Measurements from ENCODE around the gene MYO18B. TPM values are rescaled to one million over a fixed set of nuclear protein-coding genes. Genes with fewer than 3 reads are reported as not detected.

MYO18B gene
- total RNA-seq, 1 donor from 2014 or later = 0.07 TPM

DNA sequence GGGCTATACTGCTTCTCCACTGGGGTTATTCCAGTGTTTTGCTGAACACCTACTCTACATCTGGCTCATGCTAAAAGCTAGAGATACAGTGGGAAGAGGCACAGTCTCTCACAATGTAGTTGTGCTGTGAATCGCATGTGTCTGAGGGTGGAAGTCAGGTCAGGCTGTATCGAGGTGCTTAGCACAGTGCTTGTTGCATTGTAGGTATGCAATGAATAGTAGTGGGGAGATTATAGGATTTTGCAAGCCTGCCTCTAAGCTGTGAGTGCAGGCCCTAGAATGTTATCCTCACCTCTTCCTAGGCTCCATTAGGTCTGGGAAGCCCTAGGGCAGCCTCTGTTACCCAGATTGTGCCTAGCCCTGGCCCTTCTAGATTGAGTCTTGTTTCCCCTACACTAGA, 37.4 kb downstream of the MYO18B start:
- no peak overlapping the region for H3K4me3 Mint-ChIP-seq
- no peaks in the 10 kb centered on the region for H3K36me3 Mint-ChIP-seq
- TF ChIP-seq, protein P1, sequence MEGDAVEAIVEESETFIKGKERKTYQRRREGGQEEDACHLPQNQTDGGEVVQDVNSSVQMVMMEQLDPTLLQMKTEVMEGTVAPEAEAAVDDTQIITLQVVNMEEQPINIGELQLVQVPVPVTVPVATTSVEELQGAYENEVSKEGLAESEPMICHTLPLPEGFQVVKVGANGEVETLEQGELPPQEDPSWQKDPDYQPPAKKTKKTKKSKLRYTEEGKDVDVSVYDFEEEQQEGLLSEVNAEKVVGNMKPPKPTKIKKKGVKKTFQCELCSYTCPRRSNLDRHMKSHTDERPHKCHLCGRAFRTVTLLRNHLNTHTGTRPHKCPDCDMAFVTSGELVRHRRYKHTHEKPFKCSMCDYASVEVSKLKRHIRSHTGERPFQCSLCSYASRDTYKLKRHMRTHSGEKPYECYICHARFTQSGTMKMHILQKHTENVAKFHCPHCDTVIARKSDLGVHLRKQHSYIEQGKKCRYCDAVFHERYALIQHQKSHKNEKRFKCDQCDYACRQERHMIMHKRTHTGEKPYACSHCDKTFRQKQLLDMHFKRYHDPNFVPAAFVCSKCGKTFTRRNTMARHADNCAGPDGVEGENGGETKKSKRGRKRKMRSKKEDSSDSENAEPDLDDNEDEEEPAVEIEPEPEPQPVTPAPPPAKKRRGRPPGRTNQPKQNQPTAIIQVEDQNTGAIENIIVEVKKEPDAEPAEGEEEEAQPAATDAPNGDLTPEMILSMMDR (IDR thresholded peaks at IDR 0.05; ENCODE audit: unreplicated experiment) = no peak
- peaks cover 20% of the 10 kb centered on the region for H3K27me3 Mint-ChIP-seq (ENCODE audit: low read depth)
- H3K4me1 Mint-ChIP-seq = peaks cover 4% of the 10 kb centered on the region
- no peak for DNase-seq (ENCODE audit: low spot score in 2 of 2, unreplicated experiment in 2 of 2)
- no peaks in the 10 kb centered on the region for H3K9me3 Mint-ChIP-seq
- no peak overlapping the region for H3K27ac Mint-ChIP-seq

DNA sequence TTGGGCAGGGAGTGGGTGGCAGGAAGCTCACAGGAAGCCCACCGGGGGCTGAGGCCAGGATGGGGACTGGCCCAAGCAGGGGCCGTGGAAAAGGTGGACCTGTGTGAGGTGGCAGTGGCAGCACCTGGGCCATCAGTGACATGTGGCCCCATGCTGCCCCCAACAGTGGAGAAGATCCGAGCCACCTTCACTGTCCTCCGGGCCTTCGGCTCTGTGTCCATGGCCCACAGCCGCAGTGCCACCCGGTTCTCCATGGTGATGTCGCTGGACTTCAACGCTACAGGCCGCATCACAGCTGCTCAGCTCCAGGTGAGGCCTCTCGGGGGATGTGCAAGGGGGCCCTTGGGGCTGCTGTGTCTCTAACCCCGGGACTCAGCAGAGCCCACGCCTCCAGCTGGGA, 37.9 kb downstream of the MYO18B start:
- Mint-ChIP-seq H3K27ac (no peak overlapping the region), H3K4me1 (peaks cover 4% of the 10 kb centered on the region), H3K36me3 (no peaks in the 10 kb centered on the region), H3K9me3 (no peaks in the 10 kb centered on the region), H3K4me3 (no peak overlapping the region), H3K27me3 (ENCODE audit: low read depth) (peaks cover 18% of the 10 kb centered on the region)
- DNase-seq (ENCODE audit: low spot score in 2 of 2, unreplicated experiment in 2 of 2) = no peak
- TF ChIP-seq, protein P1 (IDR thresholded peaks at IDR 0.05; ENCODE audit: unreplicated experiment) = no peak

DNA sequence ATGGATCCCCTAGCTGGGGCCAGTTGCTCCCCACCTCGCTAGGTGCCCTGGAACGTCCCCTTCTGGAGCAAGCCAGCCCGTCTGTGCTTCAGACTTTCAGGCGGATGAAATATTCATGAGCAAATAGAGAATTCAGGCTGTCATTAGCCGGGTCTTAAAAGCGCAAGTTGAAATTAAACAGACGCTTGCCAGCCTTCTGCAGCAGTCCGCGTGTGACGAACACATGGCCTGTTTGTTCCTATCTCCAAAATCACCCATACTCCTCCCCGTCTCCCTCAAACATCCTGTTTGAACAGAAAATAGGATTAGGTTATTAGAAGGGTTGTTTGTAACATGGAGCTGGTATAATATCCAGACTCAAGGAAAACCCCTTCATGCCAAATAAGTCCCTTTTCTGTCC, 38.7 kb downstream of the MYO18B start:
- no peak overlapping the region for H3K4me3 Mint-ChIP-seq
- no peaks in the 10 kb centered on the region for H3K9me3 Mint-ChIP-seq
- no peak overlapping the region for H3K27ac Mint-ChIP-seq
- peaks cover 4% of the 10 kb centered on the region for H3K4me1 Mint-ChIP-seq
- peaks cover 23% of the 10 kb centered on the region for H3K27me3 Mint-ChIP-seq (ENCODE audit: low read depth)
- no peaks in the 10 kb centered on the region for H3K36me3 Mint-ChIP-seq
- no peak for DNase-seq (ENCODE audit: low spot score in 2 of 2, unreplicated experiment in 2 of 2)
- TF ChIP-seq, protein P1 (IDR thresholded peaks at IDR 0.05; ENCODE audit: unreplicated experiment) = no peak

DNA sequence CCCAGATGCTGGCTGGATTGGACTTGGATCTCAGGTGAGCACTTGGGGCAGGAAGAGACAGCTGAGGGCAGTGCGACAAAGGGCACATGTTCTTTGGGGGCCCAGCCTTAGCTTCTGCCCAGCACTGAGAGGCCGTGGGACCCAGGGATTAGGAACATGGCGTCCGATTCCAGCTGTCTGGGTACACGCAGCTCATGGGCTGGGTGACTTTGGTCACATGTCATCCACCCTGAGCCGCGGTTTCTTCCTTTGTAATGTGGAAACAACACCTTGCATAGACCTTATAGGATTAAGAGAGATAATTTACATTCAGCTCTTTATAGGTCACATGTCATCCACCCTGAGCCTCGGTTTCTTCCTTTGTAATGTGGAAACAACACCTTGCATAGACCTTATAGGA, 39.8 kb downstream of the MYO18B start:
- TF ChIP-seq, protein P1 (IDR thresholded peaks at IDR 0.05; ENCODE audit: unreplicated experiment) = no peak

DNA sequence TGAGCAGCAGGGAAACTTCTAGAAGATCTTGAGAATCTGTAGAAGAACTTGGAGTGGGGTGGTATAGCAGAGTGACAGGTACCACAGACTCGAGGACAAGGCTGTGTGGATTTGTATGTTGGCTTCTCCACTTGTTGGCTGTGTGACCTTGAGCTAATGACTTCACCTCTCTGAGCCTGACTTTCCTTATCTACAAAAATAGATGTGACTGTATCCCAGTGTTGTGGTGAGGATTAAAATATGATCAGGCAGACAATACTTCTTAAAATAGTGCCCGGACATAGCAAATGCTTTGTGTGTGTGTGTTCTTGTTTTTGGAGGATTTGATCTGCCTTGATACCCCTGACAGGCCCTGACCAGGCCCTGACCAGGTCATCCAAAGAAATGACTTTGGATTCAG, 40.8 kb downstream of the MYO18B start:
- no peak overlapping the region for H3K4me3 Mint-ChIP-seq
- peaks cover 23% of the 10 kb centered on the region for H3K27me3 Mint-ChIP-seq (ENCODE audit: low read depth)
- H3K36me3 Mint-ChIP-seq = no peaks in the 10 kb centered on the region
- H3K9me3 Mint-ChIP-seq = no peaks in the 10 kb centered on the region
- H3K4me1 Mint-ChIP-seq = peaks cover 4% of the 10 kb centered on the region
- DNase-seq (ENCODE audit: low spot score in 2 of 2, unreplicated experiment in 2 of 2) = no peak
- H3K27ac Mint-ChIP-seq = no peak overlapping the region
- TF ChIP-seq, protein P1 (IDR thresholded peaks at IDR 0.05; ENCODE audit: unreplicated experiment) = no peak

More for the DNA sequence above, 39.8 kb downstream of the MYO18B start:
- H3K36me3 Mint-ChIP-seq = no peaks in the 10 kb centered on the region
- peaks cover 4% of the 10 kb centered on the region for H3K4me1 Mint-ChIP-seq
- H3K9me3 Mint-ChIP-seq = no peaks in the 10 kb centered on the region
- no peak overlapping the region for H3K27ac Mint-ChIP-seq
- no peak overlapping the region for H3K4me3 Mint-ChIP-seq
- DNase-seq (ENCODE audit: low spot score in 2 of 2, unreplicated experiment in 2 of 2) = no peak
- H3K27me3 Mint-ChIP-seq (ENCODE audit: low read depth) = peaks cover 23% of the 10 kb centered on the region

DNA sequence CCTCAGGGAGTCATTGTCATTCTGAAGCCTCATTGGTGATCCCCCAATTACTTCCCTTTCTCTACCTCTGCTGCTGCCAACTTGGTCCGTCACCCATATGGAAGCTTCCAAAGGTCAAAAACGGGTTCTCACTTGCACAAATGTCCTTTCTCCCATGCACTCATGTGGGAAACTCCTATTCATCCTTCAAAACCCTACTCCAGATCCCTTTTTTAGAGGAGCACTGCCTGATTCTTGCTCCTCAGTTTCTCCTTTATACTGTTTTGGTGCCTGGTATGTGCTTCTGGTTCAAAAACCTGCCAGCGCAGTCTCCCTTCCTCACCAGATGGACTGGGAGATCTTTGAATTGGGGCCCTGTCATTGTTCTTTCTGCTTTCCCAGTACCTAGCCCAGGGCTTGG, 41.9 kb downstream of the MYO18B start:
- H3K36me3 Mint-ChIP-seq = no peaks in the 10 kb centered on the region
- H3K9me3 Mint-ChIP-seq = no peaks in the 10 kb centered on the region
- peaks cover 4% of the 10 kb centered on the region for H3K4me1 Mint-ChIP-seq
- no peak for DNase-seq (ENCODE audit: low spot score in 2 of 2, unreplicated experiment in 2 of 2)
- TF ChIP-seq, protein P1 (IDR thresholded peaks at IDR 0.05; ENCODE audit: unreplicated experiment) = no peak
- no peak overlapping the region for H3K4me3 Mint-ChIP-seq
- H3K27ac Mint-ChIP-seq = no peak overlapping the region
- H3K27me3 Mint-ChIP-seq (ENCODE audit: low read depth) = peaks cover 22% of the 10 kb centered on the region

Data from mesothelial cell of epicardium (in vitro differentiated cells).